Stimulated activated CD4-positive, alpha-beta T cell treated with anti-CD3 and anti-CD28 coated beads, Interleukin-2, amount 100 ng/mL, for 24 hours (primary cell): Measurements from ENCODE around the gene CYP46A1.

Source experiments
- DNase-seq, 2 donors: peaks; one replicate each; pipeline ENCODE4 v3.0.0-alpha.2; 2020

CYP46A1 gene

GRCh38 chr14:99717682-99718013 is 33.5 kb downstream of the CYP46A1 start:
- peak in 1 of 2 donors; percentile 6 for DNase-seq

- DNase-seq: peak in 1 of 2 donors; percentile 9
Observed at GRCh38 chr14:99718031-99718810, 34.1 kb downstream of the CYP46A1 start.

DNA sequence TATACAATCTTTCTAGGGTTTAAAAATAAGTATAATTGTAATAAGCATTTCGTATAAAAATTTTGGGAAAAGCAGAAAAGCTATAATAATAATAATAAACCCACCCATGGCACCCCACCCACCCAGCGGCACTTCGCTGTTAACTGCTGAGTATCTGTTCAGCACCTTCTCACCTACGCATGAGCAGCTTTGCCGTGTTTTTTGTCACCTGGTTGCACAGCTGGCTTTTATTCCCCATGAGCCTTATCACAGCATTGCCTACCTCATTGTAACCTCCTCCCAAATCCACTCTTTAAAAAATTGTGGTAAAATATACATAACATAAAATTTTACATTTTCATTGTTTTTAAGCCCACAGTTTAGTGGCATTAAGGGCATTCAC is 34.7 kb downstream of the CYP46A1 start:
- peak in 1 of 2 donors; percentile 4 for DNase-seq

GRCh38 chr14:99720941-99721791 is 37.1 kb downstream of the CYP46A1 start:
- peak in 1 of 2 donors; percentile 3 for DNase-seq

DNA sequence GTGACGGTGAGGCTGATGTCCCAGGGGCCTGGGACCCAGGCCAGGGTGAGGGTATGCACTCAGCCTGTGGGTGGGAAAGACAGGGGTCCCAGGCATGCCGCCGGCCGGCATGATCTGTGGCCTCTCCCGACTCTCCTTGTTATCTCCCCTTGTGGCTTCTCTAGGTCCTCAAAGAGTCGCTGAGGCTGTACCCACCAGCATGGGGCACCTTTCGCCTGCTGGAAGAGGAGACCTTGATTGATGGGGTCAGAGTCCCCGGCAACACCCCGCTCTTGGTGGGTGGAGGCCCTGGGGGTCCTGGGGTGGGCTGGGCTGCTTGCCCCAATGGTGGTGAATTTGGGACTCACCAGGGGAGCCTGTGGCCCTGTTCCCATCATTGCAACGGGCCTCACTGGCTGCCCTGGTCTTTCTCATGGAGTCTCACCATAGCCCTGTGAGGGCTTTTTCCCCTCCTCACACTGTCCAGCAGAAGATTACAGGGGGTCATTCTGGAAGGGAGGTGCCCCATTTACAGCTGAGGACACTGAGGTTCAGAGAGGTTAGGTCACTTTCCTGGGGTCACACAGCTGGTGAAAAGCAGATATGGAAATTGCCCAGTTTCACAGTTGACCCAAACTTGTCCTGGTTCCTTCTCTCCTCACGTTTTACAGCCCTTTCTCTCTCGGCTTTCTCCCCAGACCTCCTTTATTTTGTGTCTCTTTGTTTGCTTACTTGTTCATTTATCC is 37.9 kb downstream of the CYP46A1 start:
- no peak for DNase-seq

GRCh38 chr14:99722741-99723140 is 38.6 kb downstream of the CYP46A1 start:
- no peak for DNase-seq

DNA sequence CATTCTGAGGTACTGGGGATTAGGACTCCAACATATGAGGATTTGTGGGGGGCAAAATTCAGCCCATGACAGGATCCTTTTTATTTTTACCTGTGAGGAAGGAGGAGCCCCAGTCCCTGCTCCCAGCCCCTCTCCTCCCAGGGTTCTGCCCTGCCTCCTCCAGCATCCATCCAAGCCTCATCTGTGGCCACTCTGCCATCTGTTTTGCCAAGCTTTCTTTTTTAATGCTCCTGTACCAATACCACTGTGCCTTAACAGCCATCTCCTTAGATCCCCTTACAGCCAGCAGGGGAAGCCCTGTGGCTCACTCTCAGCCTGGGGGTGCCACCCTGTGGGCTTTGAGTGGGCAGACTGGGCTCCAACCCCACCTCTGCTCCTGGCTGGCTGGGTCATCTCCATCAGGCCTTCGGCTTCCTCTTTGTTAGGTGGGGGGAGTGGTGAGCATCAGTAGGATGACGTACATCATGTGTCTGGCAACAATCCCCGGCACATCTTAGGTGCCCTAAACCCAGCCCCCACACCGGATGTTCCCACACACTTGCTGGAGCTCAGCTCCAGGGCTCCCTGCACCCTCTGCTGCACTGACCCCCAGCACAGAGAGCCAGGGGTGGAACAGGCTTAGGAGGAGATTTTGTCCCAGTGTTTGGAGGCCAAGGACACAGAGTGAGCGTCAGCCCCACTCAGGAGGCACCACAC is 40.2 kb downstream of the CYP46A1 start:
- DNase-seq: no peak

DNA sequence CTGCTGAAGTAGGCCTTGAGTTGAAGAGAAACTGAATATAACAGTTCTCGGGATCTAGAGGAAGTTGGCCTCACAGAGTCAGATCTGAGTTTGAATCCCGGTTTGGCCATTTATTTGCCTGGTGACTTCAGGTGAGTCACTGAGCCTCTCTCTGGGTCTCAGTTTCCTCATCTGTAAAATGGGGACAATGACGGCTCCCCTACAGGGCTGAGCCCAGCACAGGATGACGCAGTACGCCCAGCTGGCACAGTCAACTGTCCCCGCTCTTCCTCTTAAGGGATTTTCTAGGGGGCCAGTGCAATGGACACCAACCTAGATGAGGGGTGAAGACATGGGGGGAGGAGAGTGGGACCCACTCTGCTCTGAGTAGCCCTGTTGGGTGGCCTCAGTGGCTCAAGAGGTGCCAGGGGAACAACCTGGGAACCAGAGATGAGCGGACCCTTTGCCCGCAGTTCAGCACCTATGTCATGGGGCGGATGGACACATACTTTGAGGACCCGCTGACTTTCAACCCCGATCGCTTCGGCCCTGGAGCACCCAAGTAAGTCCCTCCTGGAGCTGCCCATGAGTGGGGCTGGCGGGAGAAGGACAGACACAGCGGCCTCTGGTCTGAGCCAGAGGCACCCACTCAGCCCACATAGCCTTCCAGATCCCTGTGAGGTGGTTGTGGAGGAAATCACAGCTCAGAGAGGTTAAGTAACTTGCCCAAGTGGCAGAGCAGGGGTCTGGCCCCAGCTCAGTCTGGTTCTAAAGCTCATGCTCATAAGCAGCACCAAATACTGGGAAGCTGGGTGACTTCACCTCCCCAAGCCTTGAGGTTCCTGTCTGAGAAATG is 41.1 kb downstream of the CYP46A1 start:
- DNase-seq: no peak

DNA sequence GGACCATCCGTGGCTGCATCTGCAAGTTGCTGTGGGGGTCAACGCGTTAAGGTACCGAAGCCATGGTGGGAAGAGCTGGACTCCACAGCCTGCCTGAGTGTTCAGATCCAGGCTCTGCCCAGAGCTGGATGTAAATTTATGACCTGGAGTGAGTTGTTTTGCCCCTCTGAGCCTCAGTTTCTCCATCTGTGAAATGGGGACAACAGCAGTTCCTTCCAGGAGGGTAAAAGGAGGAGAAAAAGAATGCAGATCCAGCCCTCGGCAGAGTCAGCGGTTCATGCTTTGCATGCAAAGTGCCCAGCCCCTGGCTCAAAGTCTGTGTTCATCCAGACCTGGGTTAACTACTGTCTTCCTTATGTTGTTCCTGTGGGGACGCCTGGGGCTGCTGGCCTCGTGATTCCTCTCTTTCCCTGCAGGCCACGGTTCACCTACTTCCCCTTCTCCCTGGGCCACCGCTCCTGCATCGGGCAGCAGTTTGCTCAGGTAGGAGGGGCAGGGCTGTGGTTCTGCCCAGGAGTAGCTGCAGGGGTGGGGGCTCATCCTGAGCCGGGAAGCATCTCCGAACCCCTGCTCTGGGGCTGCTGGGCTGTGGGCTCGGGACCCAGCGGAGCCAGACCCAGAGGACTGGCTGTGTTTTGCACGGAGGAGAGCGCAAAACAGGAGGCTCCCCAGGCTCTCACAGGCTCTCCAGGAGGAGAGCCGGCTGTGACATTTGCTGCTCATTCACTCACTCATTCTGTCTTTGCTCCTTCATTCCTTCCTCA is 41.9 kb downstream of the CYP46A1 start:
- DNase-seq: no peak

- DNase-seq: no peak
Observed at GRCh38 chr14:99726538-99727095, 42.5 kb downstream of the CYP46A1 start.

- no peak for DNase-seq
Observed at GRCh38 chr14:99727096-99727870, 43.2 kb downstream of the CYP46A1 start.

- no peak for DNase-seq
Observed at GRCh38 chr14:99728231-99728920, 44.3 kb downstream of the CYP46A1 start.

GRCh38 chr14:99728981-99729451 is 44.9 kb downstream of the CYP46A1 start:
- no peak for DNase-seq

DNA sequence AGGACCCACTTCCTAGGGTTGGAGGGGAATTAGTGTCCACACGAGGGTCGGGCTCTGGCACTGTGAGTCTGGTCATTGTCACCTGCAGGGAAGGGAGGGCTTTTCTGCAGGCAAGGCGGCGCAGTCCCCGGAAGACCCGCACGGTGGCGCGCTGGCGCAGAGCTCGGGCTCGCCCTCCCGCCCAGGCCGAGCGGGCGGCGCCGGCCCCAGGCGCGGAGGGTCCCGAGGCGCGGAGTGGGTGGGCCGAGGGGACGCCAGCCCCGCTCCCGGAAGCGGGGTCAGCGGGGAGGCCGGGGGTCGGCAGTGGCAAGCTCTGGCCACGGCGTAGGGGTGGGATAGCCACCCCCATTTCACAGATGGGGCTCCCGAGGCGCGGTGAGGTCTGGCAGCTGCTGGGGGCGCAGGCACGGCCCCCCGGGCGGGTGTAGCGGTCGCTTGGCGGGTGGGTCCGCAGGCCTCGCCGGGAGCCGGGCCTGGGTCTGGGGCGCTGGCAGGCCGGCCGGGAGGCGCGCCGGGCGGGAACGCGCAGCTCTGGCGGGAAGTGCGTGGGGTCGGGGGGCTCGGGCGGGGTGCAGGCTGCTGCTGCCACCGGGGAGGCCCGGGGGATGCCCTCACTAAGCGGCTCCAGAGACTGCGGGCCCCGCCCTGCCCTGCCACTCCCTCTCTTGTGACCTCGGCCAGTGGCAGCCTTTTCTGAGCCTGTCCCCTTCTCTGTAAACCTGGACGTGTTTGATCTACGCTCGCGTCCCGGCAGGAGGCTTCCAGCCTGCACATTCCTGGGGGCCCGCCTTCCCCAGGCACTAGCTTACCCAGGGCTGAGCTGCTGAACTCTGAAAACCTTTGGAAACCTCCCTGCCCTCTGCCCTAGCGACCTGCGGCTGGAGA is 46.1 kb downstream of the CYP46A1 start:
- peak; percentile 80 to 86 for DNase-seq

GRCh38 chr14:99730876-99731546 is 46.9 kb downstream of the CYP46A1 start:
- DNase-seq: no peak

DNA sequence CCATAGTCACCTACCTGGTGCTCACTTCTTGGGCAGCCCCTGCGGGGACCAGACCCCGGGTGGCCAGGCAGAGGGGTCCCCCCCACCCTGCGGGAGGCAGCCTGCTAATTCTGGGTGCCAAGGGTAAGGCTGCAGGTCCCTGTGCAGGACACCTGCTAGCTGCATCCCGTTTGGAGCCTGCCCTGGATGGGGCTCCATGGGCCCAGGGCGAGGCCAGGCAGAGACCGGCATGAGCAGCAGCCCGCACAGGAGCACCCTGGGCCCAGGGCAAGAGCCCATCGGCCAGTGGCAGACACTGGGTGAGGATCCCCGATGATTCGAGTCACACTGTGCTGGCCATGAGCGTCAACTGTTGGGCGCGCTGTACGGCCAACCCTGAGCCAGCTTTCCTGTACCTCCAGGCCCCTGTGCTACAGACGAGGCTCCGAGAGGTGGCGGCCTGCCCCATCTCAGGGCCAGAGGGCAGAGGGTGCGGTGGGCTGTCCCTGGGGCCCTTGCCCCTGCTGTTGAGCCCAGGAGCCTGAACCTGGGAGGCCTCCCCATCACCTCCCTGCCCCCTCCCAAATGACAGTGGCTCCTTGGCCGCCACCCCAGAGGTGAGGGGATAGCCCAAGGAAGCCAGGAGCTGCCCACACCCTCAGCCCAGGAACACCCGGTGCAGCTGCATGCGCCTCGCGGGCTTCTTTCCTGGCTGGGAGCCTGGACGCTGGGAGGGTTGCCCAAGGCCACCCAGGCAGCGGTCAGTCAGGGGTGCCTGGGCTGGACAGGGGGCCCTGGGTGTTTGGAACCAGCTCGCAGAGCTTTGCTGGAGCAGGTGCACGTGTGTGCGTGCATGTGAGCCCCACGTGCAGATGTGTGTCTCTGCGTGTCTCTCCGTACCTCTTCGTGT is 47.7 kb downstream of the CYP46A1 start:
- DNase-seq: no peak
